Trophoblast cell (in vitro differentiated cells and primary cell): ENCODE measurements around the gene MRFAP1L1. TPM values are rescaled to one million over a fixed set of nuclear protein-coding genes. Genes with fewer than 3 reads are reported as not detected.
"Not testable (repeated sequence)": the region's sequence is repeated elsewhere in the genome, so short reads cannot be mapped to it uniquely, and the experiment has no call there.

Source experiments
- DNase-seq, 2 donors: peaks; one replicate each; pipeline ENCODE4 v3.0.0-alpha.2; 2016
- H2AFZ ChIP-seq: 2 replicates; pipeline ENCODE4 v1.6.1; 2013; ENCODE audit warnings: low read length, moderate library complexity, mild to moderate bottlenecking; ENCODE audit not compliant: insufficient read depth, poor library complexity
- H2AK5ac ChIP-seq: 2 replicates; pipeline ENCODE4 v1.6.1; 2013; ENCODE audit warnings: mild to moderate bottlenecking, low read length
- H2BK120ac ChIP-seq: 2 replicates; pipeline ENCODE4 v1.6.1; 2013; ENCODE audit warnings: low read length, mild to moderate bottlenecking, moderate library complexity; ENCODE audit not compliant: insufficient read depth, poor library complexity
- H2BK12ac ChIP-seq: 2 replicates; pipeline ENCODE4 v1.6.1; 2013; ENCODE audit warnings: mild to moderate bottlenecking, low read length, moderate library complexity
- H2BK5ac ChIP-seq: 2 replicates; pipeline ENCODE4 v1.6.1; 2013; ENCODE audit warnings: low read length, low read depth, moderate library complexity, mild to moderate bottlenecking; ENCODE audit not compliant: poor library complexity
- H3K14ac ChIP-seq: 2 replicates; pipeline ENCODE4 v1.6.1; 2013; ENCODE audit warnings: mild to moderate bottlenecking, low read length
- H3K18ac ChIP-seq: 2 replicates; pipeline ENCODE4 v1.6.1; 2013; ENCODE audit warnings: mild to moderate bottlenecking, low read length
- H3K23ac ChIP-seq: 2 replicates; pipeline ENCODE4 v1.6.1; 2013; ENCODE audit warnings: low read length
- H3K27ac ChIP-seq: 2 replicates; pipeline ENCODE4 v1.5.1; 2013; ENCODE audit warnings: low read depth, mild to moderate bottlenecking, inconsistent platforms, low read length, moderate library complexity
- H3K27me3 ChIP-seq: 2 replicates; pipeline ENCODE4 v1.6.1; 2013; ENCODE audit warnings: inconsistent platforms, mild to moderate bottlenecking, low read length, moderate library complexity; ENCODE audit not compliant: insufficient read depth
- H3K36me3 ChIP-seq, 2 experiments: 1 replicate in 1 of 2; 2 replicates in 1 of 2; pipeline ENCODE4 v1.6.1; 2013; ENCODE audit warnings: low read length in 2 of 2, mild to moderate bottlenecking in 2 of 2, moderate library complexity in 1 of 2; ENCODE audit not compliant: insufficient read depth in 2 of 2, control insufficient read depth in 1 of 2
- H3K4ac ChIP-seq: 2 replicates; pipeline ENCODE4 v1.6.1; 2013; ENCODE audit warnings: low read depth, mild to moderate bottlenecking, low read length, moderate library complexity
- H3K4me1 ChIP-seq, 2 experiments: 1 replicate in 1 of 2; 2 replicates in 1 of 2; pipeline ENCODE4 v1.6.1; 2013; ENCODE audit warnings: low read length in 2 of 2, mild to moderate bottlenecking in 2 of 2, moderate library complexity in 1 of 2; ENCODE audit not compliant: insufficient read depth in 2 of 2, control insufficient read depth in 1 of 2
- H3K4me2 ChIP-seq: 2 replicates; pipeline ENCODE4 v1.6.1; 2013; ENCODE audit warnings: inconsistent platforms, mild to moderate bottlenecking, low read length, moderate library complexity
- H3K4me3 ChIP-seq: 2 replicates; pipeline ENCODE4 v1.5.1; 2013; ENCODE audit warnings: mild to moderate bottlenecking, low read depth, low read length, inconsistent platforms
- H3K79me1 ChIP-seq: one replicate; pipeline ENCODE4 v1.6.1; 2013; ENCODE audit warnings: low read length
- H3K79me2 ChIP-seq: 2 replicates; pipeline ENCODE4 v1.6.1; 2013; ENCODE audit warnings: low read length, mild to moderate bottlenecking; ENCODE audit not compliant: control insufficient read depth, insufficient read depth, poor library complexity
- H3K9ac ChIP-seq: 2 replicates; pipeline ENCODE4 v1.6.1; 2013; ENCODE audit warnings: mild to moderate bottlenecking, low read length
- H3K9me3 ChIP-seq: 2 replicates; pipeline ENCODE4 v1.6.1; 2013; ENCODE audit warnings: low read depth, mild to moderate bottlenecking, control low read depth, inconsistent platforms, low read length; ENCODE audit not compliant: insufficient read depth
- H4K12ac ChIP-seq: 2 replicates; pipeline ENCODE4 v1.6.1; 2013; ENCODE audit warnings: low read depth, mild to moderate bottlenecking, low read length, moderate library complexity
- H4K8ac ChIP-seq: 2 replicates; pipeline ENCODE4 v1.6.1; 2013; ENCODE audit warnings: low read depth, mild to moderate bottlenecking, low read length, moderate library complexity
- H4K91ac ChIP-seq: one replicate; pipeline ENCODE4 v1.6.1; 2013; ENCODE audit warnings: low read depth, mild to moderate bottlenecking, low read length, moderate library complexity
- WGBS: extraction: QIAGEN DNeasy Blood & Tissue Kit; methylation state at CpG from one replicate; pipeline ENCODE4 v1.1.7; 2013; ENCODE audit warnings: missing lambda C conversion rate; ENCODE audit not compliant: insufficient read length, insufficient coverage; ENCODE audit errors: extremely low coverage; 5-methylcytosine and 5-hydroxymethylcytosine counted together
- polyA plus RNA-seq: library from polyadenylated mRNA; stranded (reverse); fragments of 200-250 nt; gene quantifications from 2 replicates; pipeline ENCODE4 v1.2.3, GENCODE V29; 2013

Gene MRFAP1L1
- 41.1 and 42.0 TPM in 2 replicates for polyA plus RNA-seq

DNA sequence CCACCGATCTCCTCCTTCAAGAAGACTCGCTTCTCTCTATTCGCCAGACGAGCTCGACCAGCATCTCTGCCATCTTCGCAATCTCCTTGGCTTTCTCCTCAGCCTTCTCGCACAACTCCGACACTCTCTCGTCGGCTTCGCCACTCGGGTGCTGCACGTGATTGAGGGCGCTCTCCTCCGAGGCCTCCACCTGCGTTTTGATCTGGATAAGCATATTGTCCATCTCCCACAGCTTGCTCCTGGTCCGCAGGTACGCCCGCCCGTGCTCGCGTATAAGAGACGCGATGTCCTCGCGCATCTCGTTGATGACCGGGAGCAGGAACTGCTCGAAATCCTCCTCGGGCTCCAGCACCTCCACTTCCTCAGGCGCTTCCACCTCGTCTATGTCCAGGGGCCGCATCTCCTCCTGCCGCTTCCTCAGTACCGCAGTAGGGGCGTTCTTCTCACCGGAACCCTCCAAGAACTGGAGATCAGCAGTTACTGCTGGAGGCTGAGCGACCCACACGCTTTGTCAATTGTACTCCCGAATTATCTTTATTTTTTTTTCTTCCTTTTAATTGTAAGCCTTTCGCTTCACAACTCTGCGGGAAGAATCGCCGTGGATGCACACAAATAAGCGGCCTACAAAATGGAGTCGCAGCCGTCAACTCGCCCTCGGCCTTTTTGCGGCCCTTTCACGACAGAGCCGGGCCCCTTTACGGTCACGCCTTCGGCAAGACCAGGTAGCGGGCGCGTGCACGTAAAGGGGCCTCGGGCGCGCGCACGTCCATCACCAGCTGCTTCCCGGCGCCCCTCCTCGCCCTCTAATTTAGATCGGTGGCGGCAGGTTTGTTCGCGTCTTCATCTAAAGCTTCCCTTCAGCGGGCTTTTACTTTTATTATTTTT, at the start of gene MRFAP1L1:
Gene MRFAP1L1 (minus strand): TSS at position 636 of the 885 bp plus-strand sequence. CDS start 236 bp downstream, at position 400.
- whole genome bisulfite sequencing = no CpG with 5 or more reads among the region's 72 CpGs
- peaks cover 5% of the 10 kb centered on the region for H3K79me1 ChIP-seq
- H4K8ac ChIP-seq = peak within 1 kb of the TSS; percentile 95
- peak within 1 kb of the TSS; percentile 71 for H2AFZ ChIP-seq
- no peaks in the 10 kb centered on the region for H3K27me3 ChIP-seq
- peak within 1 kb of the TSS; percentile 80 for H3K27ac ChIP-seq
- peak within 1 kb of the TSS; percentile 57 for H3K18ac ChIP-seq
- peak within 1 kb of the TSS; percentile 67 for H4K91ac ChIP-seq
- peak within 1 kb of the TSS; percentile 89 for H3K4me2 ChIP-seq
- H3K9ac ChIP-seq = peak within 1 kb of the TSS; percentile 71
- H2BK120ac ChIP-seq = peak within 1 kb of the TSS; percentile 20
- peak within 1 kb of the TSS; percentile 71 for H4K12ac ChIP-seq
- H3K36me3 ChIP-seq = no peaks in the 10 kb centered on the region
- peak within 1 kb of the TSS; percentile 24 for H2BK5ac ChIP-seq
- H3K79me2 ChIP-seq = peaks cover 7% of the 10 kb centered on the region
- no peak within 1 kb of the TSS for H3K23ac ChIP-seq
- peak within 1 kb of the TSS; percentile 95 for H3K4ac ChIP-seq
- no peak within 1 kb of the TSS for H2BK12ac ChIP-seq
- H2AK5ac ChIP-seq = peak within 1 kb of the TSS; percentile 70
- H3K4me3 ChIP-seq = peak within 1 kb of the TSS; percentile 76
- H3K14ac ChIP-seq = peak within 1 kb of the TSS; percentile 76
- H3K9me3 ChIP-seq = peaks cover 2% of the 10 kb centered on the region
- DNase-seq = peak; percentile 96 to 99
- peaks cover 0 to 8% of the 10 kb centered on the region in 2 experiments for H3K4me1 ChIP-seq

DNA sequence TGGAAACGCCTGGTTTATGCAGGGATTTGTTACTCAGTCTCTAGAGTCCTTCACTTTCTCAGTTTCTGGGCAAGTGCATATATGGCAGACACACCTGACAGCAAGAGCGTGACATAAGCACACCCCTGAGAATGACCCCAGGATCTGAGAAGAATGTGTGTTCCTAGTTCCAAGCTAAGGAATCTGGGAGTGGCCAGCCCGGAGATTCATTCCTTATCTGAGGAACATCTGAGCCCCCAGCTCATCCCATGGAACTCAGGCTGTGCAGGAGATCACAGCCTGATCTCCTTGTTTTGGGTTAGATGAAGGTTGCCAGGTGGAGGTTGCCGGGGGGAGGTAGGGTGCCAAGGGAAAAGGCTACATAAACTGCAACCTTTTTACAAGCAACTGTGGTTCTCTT, 49.1 kb upstream of the MRFAP1L1 start:
- Histone ChIP-seq H3K23ac (no peak overlapping the region), H2BK5ac (no peak overlapping the region), H3K27me3 (no peaks in the 10 kb centered on the region), H3K9ac (no peak overlapping the region), H3K9me3 (no peaks in the 10 kb centered on the region), H4K91ac (no peak overlapping the region), H4K8ac (no peak overlapping the region), H2BK120ac (no peak overlapping the region), H3K14ac (no peak overlapping the region), H3K4me3 (no peak overlapping the region), H3K79me1 (no peaks in the 10 kb centered on the region), H2AK5ac (no peak overlapping the region), H3K4me1 (peaks cover 0 to 14% of the 10 kb centered on the region in 2 experiments), H3K27ac (no peak overlapping the region), H4K12ac (no peak overlapping the region), H3K4ac (no peak overlapping the region), H3K79me2 (no peaks in the 10 kb centered on the region), H2BK12ac (no peak overlapping the region), H3K4me2 (no peak overlapping the region), H3K36me3 (no peaks in the 10 kb centered on the region), H2AFZ (no peak overlapping the region), H3K18ac (no peak overlapping the region)
- no CpG with 5 or more reads among the region's 4 CpGs for WGBS
- DNase-seq = peak in 1 of 2 donors; percentile 57

DNA sequence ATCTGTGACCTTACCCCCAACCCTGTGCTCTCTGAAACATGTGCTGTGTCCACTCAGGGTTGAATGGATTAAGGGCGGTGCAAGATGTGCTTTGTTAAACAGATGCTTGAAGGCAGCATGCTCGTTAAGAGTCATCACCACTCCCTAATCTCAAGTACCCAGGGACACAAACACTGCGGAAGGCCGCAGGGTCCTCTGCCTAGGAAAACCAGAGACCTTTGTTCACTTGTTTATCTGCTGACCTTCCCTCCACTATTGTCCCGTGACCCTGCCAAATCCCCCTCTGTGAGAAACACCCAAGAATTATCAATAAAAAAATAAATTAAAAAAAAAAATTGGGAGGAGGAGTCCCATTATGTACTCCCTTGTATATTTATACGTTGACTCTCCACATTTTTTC, 46.7 kb upstream of the MRFAP1L1 start:
- H3K9me3 ChIP-seq, H3K79me2 ChIP-seq, H3K27ac ChIP-seq, H4K8ac ChIP-seq, H3K14ac ChIP-seq, H3K4ac ChIP-seq, H3K18ac ChIP-seq, H4K12ac ChIP-seq, H3K23ac ChIP-seq, DNase-seq, H4K91ac ChIP-seq, H3K36me3 ChIP-seq, H3K4me3 ChIP-seq, H3K9ac ChIP-seq, H2BK5ac ChIP-seq, H2BK120ac ChIP-seq, H3K79me1 ChIP-seq, H2AFZ ChIP-seq, H3K4me2 ChIP-seq, H2AK5ac ChIP-seq, H3K27me3 ChIP-seq, H2BK12ac ChIP-seq: not testable (repeated sequence)
- WGBS = no CpG with 5 or more reads among the region's 6 CpGs
- peaks cover 4 to 20% of the 10 kb centered on the region in 2 experiments for H3K4me1 ChIP-seq

DNA sequence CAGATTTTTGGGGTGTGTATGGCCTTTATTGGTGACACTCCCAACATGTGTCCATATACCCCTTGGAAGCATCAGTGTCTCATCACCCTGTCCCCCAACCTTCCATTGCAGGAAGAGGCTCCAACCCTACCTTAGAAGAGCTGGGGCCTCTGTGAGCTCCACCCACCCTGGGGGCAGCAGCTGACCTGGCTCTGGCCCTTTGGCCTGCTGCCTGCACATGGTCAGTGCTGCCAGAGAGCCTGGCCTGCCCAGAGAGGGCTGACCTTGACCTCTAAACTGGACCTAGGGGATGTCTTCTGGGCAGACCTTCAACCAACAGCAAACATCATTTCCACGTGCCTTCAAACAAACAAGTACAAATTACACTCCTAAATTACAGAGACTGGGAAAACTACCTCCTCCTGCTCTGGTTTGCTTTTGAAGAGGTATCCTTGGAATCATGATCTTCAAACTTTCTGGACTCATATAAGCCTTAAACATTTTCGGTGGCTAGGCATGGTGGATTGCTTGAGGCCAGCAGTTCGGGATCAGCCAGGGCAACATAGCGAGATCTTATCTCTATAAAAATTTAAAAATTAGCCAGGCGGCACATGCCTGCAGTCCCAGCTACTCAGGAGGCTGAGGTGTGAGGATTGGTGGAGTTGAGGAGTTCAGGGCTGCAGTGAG, 45.6 kb upstream of the MRFAP1L1 start:
- Histone ChIP-seq H3K23ac (no peak overlapping the region), H3K27me3 (no peaks in the 10 kb centered on the region), H2BK120ac (no peak overlapping the region), H2AK5ac (no peak overlapping the region), H3K36me3 (no peaks in the 10 kb centered on the region), H3K27ac (no peak overlapping the region), H3K4me1 (peaks cover 4 to 25% of the 10 kb centered on the region in 2 experiments), H4K12ac (no peak overlapping the region), H3K4ac (no peak overlapping the region), H3K4me2 (no peak overlapping the region), H3K9ac (no peak overlapping the region), H3K18ac (no peak overlapping the region), H3K14ac (no peak overlapping the region), H2BK12ac (no peak overlapping the region), H4K91ac (no peak overlapping the region), H3K4me3 (no peak overlapping the region), H3K79me1 (peaks cover 5% of the 10 kb centered on the region), H2AFZ (no peak overlapping the region), H3K9me3 (no peaks in the 10 kb centered on the region), H2BK5ac (no peak overlapping the region), H3K79me2 (no peaks in the 10 kb centered on the region), H4K8ac (no peak overlapping the region)
- no CpG with 5 or more reads among the region's 5 CpGs for WGBS
- peak; percentile 58 to 82 for DNase-seq
